HuH-7.5 (cell line): ENCODE measurements around the gene ATXN3.
"Not testable (repeated sequence)": the region's sequence is repeated elsewhere in the genome, so short reads cannot be mapped to it uniquely, and the experiment has no call there.

Experiments used
- DNase-seq: peaks from one replicate; pipeline ENCODE4 v3.0.0; 2011; ENCODE audit warnings: low spot score

ATXN3 gene

GRCh38 chr14:92058006-92058917 lies 48.1 kb downstream of the ATXN3 start:
- DNase-seq: no peak

DNA sequence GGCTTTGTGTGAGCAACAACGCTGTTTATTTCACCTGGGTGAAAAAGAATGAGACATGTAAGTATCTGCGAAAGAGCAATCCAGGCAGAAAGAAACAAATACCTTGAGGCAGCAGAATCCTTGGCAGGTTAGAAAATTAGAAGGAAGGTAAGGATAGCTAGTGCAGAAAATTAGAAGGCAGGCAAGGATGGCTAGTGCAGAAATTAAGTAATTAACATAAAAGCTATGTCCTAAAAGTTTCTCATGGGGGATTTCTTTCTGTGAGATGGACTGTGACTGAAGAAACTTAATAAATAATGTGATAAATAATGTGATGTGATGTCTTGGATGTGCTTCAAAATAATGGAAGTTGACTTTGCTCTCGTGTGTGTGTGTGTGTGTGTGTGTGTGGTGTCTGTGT lies 56.6 kb downstream of the ATXN3 start:
- DNase-seq: no peak

DNA sequence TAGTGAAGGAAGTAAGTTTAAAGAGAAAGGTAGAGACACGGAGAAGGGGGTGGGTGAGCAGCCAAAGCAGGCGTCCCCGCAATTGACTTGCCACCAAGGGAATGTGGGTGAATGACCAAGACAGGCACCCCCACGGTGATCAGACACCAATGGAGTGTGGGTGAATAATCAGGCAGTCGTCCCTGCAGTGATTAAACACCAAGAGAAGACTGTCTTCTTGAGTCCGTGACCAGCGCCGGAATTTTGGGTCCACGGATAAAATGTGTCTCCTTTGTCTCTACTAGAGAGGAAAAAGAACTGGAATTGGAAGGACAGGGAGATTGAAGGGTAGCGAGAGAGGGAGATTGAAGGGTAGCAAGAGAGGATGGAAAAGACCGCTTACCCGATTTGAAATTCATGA lies 57.2 kb downstream of the ATXN3 start:
- DNase-seq: not testable (repeated sequence)

DNA sequence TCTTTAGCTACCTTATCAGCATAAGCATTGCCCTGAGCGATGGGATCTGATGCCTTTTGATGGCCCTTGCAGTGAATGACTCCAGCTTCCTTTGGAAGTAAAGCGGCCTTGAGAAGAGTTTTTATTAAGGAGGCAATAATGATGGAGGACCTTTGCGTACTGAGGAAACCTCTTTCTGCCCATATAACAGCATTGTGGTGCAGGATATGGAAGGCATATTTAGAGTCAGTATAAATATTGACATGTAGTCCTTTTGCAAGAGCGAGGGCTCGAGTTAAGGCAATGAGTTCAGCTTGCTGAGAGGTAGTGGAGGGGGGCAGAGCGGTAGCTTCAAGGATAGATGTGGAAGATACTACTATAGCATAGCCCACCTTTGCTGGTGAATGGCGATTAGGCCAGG lies 60.5 kb downstream of the ATXN3 start:
- not testable (repeated sequence) for DNase-seq

GRCh38 chr14:92041766-92042165 lies 64.6 kb downstream of the ATXN3 start:
- DNase-seq: not testable (repeated sequence)

- DNase-seq: no peak
These were observed 65.2 kb downstream of the ATXN3 start for GRCh38 chr14:92041203-92041602.

GRCh38 chr14:92040431-92041051 lies 65.8 kb downstream of the ATXN3 start:
- DNase-seq: peak; percentile 29

GRCh38 chr14:92039719-92040430 lies 66.5 kb downstream of the ATXN3 start, which contains the start of gene TRIP11:
Gene TRIP11, minus strand, starts transcription at chr14:92040059. Its CDS starts 374 bp downstream, at chr14:92039685.
- peak; percentile 66 for DNase-seq

- DNase-seq: peak; percentile 38
These were observed 67.2 kb downstream of the ATXN3 start for GRCh38 chr14:92039063-92039718.

DNA sequence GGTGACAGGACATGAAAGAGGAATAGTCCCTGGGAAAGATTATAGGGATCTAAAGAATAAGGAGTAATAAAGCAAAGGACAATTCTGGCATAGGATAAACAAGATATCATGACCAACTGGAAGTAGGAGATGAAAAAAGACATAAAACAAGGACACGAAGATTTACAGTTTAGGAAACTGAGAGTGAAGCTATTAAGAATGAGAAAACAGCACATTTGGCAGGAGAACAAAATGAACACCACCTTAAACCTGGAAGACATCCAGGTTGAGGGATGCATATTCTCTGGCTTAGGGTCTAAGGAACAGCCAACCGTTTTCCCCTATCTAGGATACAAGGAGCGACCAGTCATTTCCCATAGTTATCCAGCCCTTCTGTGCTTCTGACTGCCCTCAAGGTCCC lies 68.4 kb downstream of the ATXN3 start:
- no peak for DNase-seq

- no peak for DNase-seq
These were observed 70.5 kb downstream of the ATXN3 start for GRCh38 chr14:92035890-92036289.

GRCh38 chr14:92033906-92034687 lies 72.3 kb downstream of the ATXN3 start:
- no peak for DNase-seq

- DNase-seq: no peak
These were observed 72.9 kb downstream of the ATXN3 start for GRCh38 chr14:92033433-92033832.

GRCh38 chr14:92026548-92027190 lies 79.7 kb downstream of the ATXN3 start:
- no peak for DNase-seq

DNA sequence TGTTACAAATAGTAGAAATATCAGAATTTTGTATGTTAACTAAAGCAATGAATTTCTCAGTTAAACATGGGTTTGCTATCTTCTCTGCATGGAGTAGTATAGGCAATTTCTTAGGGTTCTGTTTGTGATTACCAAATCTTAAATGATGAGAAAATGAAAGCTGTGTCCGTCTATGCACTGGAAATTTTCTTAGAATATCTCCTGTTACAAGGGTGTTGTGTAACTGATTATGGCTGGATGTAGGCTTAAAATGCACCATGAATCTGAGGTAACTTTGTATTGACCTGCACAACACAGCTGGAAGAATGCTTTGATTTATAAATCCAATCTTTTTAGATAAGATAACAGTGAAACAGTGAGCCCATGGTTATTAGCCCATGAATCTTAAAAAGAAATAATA lies 84.3 kb downstream of the ATXN3 start:
- no peak for DNase-seq

GRCh38 chr14:92021523-92021922 lies 84.9 kb downstream of the ATXN3 start:
- DNase-seq: no peak

DNA sequence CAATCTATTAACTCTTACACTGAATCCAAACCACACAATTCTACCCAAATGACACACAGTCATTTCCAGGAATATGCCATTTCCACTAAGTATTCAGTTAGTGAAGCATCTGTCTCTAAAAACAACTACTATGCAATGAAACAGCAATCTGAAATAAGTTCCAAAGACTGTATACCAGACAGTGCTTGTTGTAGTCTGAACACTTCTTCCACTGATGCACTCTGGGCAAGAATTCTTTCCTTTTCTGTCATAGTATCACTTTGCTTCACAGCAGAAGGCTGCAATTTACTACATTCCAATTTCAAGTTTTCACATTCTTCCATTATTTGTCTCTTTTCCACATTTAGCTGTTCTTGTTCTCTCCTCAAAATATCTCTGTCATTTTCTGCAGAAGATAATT lies 92.3 kb downstream of the ATXN3 start:
- no peak for DNase-seq

DNA sequence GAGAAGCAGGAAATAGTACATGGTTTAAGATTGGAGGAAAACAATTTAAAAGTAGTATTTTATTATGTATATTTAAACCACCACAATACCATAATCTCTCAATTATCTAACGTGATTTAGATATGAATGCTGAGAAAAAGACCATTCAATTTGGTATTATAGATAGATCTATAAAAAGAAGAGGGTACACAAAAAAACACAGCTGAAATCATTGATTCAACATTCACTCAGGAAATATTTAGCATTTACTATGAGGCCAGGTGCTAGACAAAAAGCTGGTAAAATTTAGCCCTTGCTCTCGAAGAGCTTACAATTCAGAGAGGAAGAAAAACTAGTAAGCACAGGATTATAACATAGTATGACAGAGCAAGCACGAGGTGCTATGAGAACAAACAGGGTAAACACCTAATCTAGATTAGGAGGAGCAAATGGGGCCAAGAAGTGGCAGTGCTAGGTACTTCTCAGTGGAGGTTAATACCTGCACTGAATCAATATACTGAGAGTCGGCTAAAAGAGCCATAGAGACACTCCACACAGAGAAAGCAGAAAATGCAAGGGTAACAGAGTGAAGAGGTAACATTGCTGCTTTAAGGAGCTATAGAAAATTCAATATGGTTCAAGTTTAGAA lies 94.1 kb downstream of the ATXN3 start:
- no peak for DNase-seq

GRCh38 chr14:92010644-92011043 lies 95.7 kb downstream of the ATXN3 start:
- no peak for DNase-seq

DNA sequence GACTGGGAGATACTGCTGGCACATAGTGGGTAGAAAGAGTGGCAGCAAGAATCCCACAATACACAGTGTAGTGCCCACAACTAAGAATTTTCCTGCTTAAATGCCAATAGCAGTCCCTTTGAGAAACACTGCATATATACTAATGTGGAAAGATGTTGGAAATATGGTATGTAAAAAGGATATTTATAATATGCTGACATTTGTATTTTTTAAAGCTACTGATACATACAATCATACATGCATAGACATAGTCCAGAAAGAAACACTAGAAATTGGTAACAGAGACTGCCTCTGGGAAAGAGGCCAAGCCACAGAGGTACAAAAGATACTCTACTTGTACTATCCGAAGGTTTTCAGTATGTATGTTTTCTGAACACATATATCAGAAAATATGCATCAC lies 96.8 kb downstream of the ATXN3 start:
- no peak for DNase-seq
